ENCODE data around the gene DTNB.

The DTNB gene

DNA sequence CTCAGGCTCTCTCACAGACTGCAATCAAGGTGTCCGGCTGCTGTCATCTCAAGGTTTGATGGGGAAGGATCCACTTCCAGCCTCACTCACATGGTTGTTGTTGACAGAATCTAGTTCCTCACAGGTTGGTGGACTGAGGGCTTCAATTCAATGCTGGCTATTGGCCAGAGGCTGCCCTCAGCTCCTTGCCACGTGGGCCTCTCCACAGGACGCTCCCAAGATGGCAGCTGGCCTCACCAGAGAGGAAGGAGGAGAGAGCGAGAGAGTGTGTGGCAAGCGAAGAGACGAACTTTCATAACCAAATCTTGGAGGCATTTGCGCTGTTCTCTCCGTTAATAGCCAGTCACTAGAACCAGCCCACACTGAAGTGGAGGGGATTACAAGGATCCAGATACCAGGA, 318.1 kb downstream of the DTNB start:
- TF ChIP-seq FOXP2 (optimal IDR thresholded peaks at IDR 0.05; ENCODE audit: borderline replicate concordance, extremely low read depth, extremely low read length, insufficient read depth): no peak
- TF ChIP-seq POLR2AphosphoS5 (IDR thresholded peaks at IDR 0.05; ENCODE audit: low read depth, low read length): no peak
- TF ChIP-seq SIN3A (IDR thresholded peaks at IDR 0.05; ENCODE audit: borderline replicate concordance, insufficient read depth, low read length): no peak
- TF ChIP-seq TAF1 (IDR thresholded peaks at IDR 0.05; ENCODE audit: borderline replicate concordance, insufficient read depth, low read length): no peak
- TF ChIP-seq, protein P1, sequence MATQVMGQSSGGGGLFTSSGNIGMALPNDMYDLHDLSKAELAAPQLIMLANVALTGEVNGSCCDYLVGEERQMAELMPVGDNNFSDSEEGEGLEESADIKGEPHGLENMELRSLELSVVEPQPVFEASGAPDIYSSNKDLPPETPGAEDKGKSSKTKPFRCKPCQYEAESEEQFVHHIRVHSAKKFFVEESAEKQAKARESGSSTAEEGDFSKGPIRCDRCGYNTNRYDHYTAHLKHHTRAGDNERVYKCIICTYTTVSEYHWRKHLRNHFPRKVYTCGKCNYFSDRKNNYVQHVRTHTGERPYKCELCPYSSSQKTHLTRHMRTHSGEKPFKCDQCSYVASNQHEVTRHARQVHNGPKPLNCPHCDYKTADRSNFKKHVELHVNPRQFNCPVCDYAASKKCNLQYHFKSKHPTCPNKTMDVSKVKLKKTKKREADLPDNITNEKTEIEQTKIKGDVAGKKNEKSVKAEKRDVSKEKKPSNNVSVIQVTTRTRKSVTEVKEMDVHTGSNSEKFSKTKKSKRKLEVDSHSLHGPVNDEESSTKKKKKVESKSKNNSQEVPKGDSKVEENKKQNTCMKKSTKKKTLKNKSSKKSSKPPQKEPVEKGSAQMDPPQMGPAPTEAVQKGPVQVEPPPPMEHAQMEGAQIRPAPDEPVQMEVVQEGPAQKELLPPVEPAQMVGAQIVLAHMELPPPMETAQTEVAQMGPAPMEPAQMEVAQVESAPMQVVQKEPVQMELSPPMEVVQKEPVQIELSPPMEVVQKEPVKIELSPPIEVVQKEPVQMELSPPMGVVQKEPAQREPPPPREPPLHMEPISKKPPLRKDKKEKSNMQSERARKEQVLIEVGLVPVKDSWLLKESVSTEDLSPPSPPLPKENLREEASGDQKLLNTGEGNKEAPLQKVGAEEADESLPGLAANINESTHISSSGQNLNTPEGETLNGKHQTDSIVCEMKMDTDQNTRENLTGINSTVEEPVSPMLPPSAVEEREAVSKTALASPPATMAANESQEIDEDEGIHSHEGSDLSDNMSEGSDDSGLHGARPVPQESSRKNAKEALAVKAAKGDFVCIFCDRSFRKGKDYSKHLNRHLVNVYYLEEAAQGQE (IDR thresholded peaks at IDR 0.05; ENCODE audit: insufficient read depth in 1 of 2, low read depth in 2 of 2, low read length in 2 of 2): no peak

GRCh38 chr2:25354116-25354515, 319.3 kb downstream of the DTNB start:
- TF ChIP-seq SIN3A (IDR thresholded peaks at IDR 0.05; ENCODE audit: borderline replicate concordance, insufficient read depth, low read length) (no peak), FOXP2 (optimal IDR thresholded peaks at IDR 0.05; ENCODE audit: borderline replicate concordance, extremely low read depth, extremely low read length, insufficient read depth) (no peak), TAF1 (IDR thresholded peaks at IDR 0.05; ENCODE audit: borderline replicate concordance, insufficient read depth, low read length) (no peak), POLR2AphosphoS5 (IDR thresholded peaks at IDR 0.05; ENCODE audit: low read depth, low read length) (no peak)
- TF ChIP-seq, protein P1 (IDR thresholded peaks at IDR 0.05; ENCODE audit: insufficient read depth in 1 of 2, low read depth in 2 of 2, low read length in 2 of 2): no peak

- TF ChIP-seq, protein P1 (IDR thresholded peaks at IDR 0.05; ENCODE audit: insufficient read depth in 1 of 2, low read depth in 2 of 2, low read length in 2 of 2): no peak
- TF ChIP-seq FOXP2 (optimal IDR thresholded peaks at IDR 0.05; ENCODE audit: borderline replicate concordance, extremely low read depth, extremely low read length, insufficient read depth) (no peak), POLR2AphosphoS5 (IDR thresholded peaks at IDR 0.05; ENCODE audit: low read depth, low read length) (no peak), SIN3A (IDR thresholded peaks at IDR 0.05; ENCODE audit: borderline replicate concordance, insufficient read depth, low read length) (no peak), TAF1 (IDR thresholded peaks at IDR 0.05; ENCODE audit: borderline replicate concordance, insufficient read depth, low read length) (no peak)
These were observed 324.0 kb downstream of the DTNB start for GRCh38 chr2:25349397-25349796.

GRCh38 chr2:25347846-25348245, 325.5 kb downstream of the DTNB start:
- no peak for TF ChIP-seq FOXP2 (optimal IDR thresholded peaks at IDR 0.05; ENCODE audit: borderline replicate concordance, extremely low read depth, extremely low read length, insufficient read depth)
- no peak for TF ChIP-seq POLR2AphosphoS5 (IDR thresholded peaks at IDR 0.05; ENCODE audit: low read depth, low read length)
- TF ChIP-seq TAF1 (IDR thresholded peaks at IDR 0.05; ENCODE audit: borderline replicate concordance, insufficient read depth, low read length): no peak
- TF ChIP-seq, protein P1 (IDR thresholded peaks at IDR 0.05; ENCODE audit: insufficient read depth in 1 of 2, low read depth in 2 of 2, low read length in 2 of 2): no peak
- no peak for TF ChIP-seq SIN3A (IDR thresholded peaks at IDR 0.05; ENCODE audit: borderline replicate concordance, insufficient read depth, low read length)

Measured in PFSK-1 (cell line).